Stimulated activated CD4-positive, alpha-beta T cell treated with anti-CD3 and anti-CD28 coated beads, Interleukin-12 subunit alpha, Interleukin-12 subunit beta, amount 100 ng/mL, for 48 hours (primary cell): ENCODE measurements around the gene KIAA1328.

ENCODE experiments used
- DNase-seq, 3 donors: peaks; one replicate each; pipeline ENCODE4 v3.0.0-alpha.2; 2020; ENCODE audit warnings: low read depth in 2 of 3, low spot score in 1 of 3

The KIAA1328 gene

GRCh38 chr18:37274309-37275236 is 445.6 kb downstream of the KIAA1328 start:
- DNase-seq: no peak

GRCh38 chr18:37275237-37275741 is 446.4 kb downstream of the KIAA1328 start:
- DNase-seq: no peak

DNA sequence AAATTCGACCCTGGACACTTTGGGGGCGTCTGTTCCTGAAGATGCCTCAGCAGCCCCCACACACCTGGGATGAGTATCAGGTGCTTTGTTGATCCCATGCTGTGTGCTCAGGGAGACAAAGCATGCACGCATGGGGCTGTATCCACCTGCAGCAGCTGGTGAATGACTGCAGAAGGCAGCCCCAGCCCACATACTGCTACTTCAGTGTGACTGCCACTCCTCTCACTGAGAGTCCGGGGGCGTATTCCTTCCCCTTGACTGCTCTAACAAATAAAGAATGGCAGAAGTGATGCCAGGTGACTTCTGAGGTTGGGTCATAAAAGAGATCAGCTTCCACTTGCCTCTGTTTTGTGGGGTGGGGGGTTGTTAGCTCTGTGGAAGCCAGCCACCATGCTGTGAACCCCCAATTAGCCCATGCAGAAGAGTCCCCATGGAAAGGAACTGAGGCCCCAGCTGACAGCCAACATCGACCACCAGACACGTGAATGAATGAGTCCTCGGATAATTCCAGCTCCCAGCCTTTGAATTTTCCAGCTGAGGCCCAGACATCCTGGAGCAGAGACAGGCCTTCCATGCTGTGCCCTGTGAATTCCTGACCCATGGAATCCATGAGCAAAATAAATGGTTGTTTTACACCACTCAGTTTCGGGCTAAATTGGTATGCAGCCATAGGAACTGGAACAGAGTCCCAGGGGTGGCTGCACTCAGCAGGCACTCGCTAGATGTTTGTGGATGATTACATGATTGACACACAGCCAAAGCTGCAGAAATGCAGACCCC is 447.4 kb downstream of the KIAA1328 start:
- no peak for DNase-seq

DNA sequence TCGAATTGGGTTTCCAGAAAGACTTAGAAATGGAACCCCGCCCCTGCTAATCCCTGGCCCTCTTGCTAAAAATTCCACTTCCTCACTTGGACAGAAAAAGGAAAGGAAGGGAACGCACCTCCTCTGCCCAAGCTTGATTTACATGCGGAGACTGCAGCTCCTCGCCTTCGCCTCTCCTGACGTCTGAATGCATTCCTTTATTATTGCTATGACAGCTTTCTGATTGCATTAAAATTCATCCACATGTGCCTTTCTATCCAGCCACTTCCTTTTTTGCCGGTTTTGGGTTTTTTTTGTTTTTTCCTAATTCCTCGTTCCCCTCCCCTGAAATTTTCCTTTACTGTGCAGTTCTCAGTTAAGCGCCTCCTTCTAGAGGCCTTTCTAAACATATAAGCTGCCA is 448.9 kb downstream of the KIAA1328 start:
- DNase-seq: no peak
